GM19193 (cell line): Measurements from ENCODE around the gene SGCB.

Experiments used
- POLR2A ChIP-seq: IDR thresholded peaks from 4 replicates; pipeline ENCODE4 v1.6.1; 2011; ENCODE audit not compliant: insufficient read depth, insufficient read length; ENCODE audit errors: extremely low read depth

The SGCB gene

DNA sequence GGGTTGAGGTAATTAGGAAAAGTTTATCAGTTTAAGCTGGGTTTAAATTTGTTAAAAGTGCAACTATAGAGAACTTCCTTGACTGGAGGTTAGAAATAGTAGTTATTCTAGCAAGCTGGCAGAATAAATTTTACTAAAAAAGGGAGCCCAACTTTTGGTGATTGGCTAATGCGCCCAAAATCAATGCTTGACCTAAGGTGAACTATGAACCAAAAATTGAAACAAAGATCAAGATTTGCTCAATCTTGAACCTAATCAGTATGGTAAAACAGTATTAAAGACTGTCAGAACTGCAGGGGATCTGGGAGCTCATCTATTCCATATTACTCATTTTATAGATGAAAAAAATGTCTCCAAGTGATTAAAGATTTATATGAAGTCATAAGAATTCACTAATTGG, 6.9 kb upstream of the SGCB start:
- TF ChIP-seq POLR2A, result no peak

- TF ChIP-seq POLR2A, result no peak
Measured at GRCh38 chr4:52037689-52038102, 403 bp downstream of the SGCB start.

- TF ChIP-seq POLR2A, result no peak
Measured at GRCh38 chr4:52036886-52037530, 1.1 kb downstream of the SGCB start.

DNA sequence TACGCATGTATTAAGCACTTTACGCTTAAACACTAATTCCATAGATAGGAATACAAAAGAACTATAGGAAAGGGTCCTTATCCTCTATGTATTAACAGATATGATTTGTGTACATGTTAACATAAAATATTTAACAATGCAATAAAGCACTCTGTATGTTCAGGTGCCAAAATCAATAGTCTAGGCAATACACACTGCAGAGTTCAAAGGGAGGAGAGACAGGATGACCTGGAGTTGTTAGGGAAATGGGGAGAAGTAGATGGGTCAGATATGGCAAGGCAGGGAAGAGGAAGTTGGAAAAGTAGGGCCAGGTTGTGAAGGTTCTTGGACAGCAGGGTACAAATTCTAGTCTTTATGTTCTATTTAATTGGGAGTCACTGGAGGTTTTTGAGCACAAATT, 2.9 kb downstream of the SGCB start:
- no peak for TF ChIP-seq POLR2A

DNA sequence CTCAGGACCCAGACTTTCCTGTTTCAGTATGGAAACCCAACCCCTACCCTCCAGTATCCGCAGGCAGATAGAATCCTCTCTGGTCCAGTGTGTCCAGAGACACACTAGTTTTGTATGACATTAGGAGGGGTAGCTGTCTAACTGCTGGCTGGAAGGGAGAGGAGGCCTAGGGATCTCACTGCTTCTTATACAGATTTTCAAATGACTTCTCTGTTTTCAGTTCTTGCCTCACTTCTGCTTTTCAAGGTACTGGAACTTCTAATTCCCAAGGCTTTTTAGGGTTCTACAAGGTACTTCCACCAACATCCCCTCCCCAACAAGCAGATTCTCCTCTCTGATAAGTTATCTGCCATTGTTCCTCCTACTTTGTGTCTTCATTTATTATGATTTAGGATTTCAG, 6.1 kb downstream of the SGCB start:
- no peak for TF ChIP-seq POLR2A

- TF ChIP-seq POLR2A, result no peak
Measured at GRCh38 chr4:52028970-52029369, 9.1 kb downstream of the SGCB start.

- TF ChIP-seq POLR2A, result no peak
Measured at GRCh38 chr4:52019936-52020657, 18.0 kb downstream of the SGCB start, which contains the start of gene LRRC66. LRRC66 (minus strand) TSS chr4:52020363; CDS start chr4:52017613, 2,750 bp downstream.

- TF ChIP-seq POLR2A, result no peak
Measured at GRCh38 chr4:52017814-52018213, 20.3 kb downstream of the SGCB start.

- TF ChIP-seq POLR2A, result no peak
Measured at GRCh38 chr4:52016981-52017380, 21.1 kb downstream of the SGCB start.

DNA sequence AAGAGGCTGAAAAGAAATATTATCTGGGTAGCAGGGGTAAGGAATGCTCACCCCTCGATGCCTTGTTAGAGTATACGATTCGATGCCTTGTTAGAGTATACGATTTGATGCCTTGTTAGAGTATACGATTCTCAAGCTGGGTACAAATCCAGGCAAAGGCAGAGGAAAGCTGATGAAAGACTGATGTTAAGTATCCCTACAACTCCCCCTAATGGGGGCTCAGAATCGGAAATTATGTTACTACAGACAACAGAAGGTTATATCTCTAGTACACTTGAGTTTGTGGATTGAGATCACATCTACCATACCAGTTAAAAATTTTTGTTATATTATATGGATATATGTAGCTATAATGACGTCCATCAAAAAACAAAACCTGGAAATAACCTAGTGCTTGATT, 22.7 kb downstream of the SGCB start:
- no peak for TF ChIP-seq POLR2A

GRCh38 chr4:52014903-52015302, 23.2 kb downstream of the SGCB start:
- TF ChIP-seq POLR2A, result no peak

- TF ChIP-seq POLR2A, result no peak
Measured at GRCh38 chr4:52012651-52013050, 25.4 kb downstream of the SGCB start.

GRCh38 chr4:52010986-52011385, 27.1 kb downstream of the SGCB start:
- TF ChIP-seq POLR2A, result no peak

DNA sequence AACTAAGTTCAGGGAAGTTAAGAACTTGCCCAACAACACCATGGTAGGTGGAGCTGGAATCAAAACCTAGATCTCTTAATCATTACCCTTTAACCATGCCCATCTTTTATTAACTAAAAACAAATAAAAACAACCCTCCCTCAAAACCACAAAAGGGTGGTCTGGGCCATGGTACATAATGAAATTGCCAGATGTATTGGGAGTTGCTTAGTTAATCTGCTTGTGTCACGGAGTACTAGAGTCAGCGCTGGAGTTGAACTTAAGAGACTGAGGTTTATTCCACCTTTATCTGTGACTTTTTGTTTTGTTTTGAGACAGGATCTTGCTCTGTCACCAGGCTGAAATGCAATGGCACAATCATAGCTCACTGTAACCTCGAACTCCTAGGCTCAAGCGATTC, 31.2 kb downstream of the SGCB start:
- no peak for TF ChIP-seq POLR2A

GRCh38 chr4:52005604-52006273, 32.4 kb downstream of the SGCB start:
- no peak for TF ChIP-seq POLR2A

GRCh38 chr4:52004414-52004813, 33.7 kb downstream of the SGCB start:
- TF ChIP-seq POLR2A, result no peak
